ENCODE data around the gene FHL1. TPM values are rescaled to one million over a fixed set of nuclear protein-coding genes. Genes with fewer than 3 reads are reported as not detected.

Gene FHL1
- total RNA-seq, 1 donor from 2014 or later = 55.3 TPM

- Mint-ChIP-seq H3K4me1 (ENCODE audit: unreplicated experiment) (no peaks in the 10 kb centered on the region), H3K4me3 (no peak overlapping the region), H3K9me3 (peaks cover 5% of the 10 kb centered on the region), H3K27ac (no peak overlapping the region), H3K27me3 (no peaks in the 10 kb centered on the region), H3K36me3 (no peaks in the 10 kb centered on the region)
- DNase-seq (ENCODE audit: extremely low spot score, unreplicated experiment) = no peak
- no peak for TF ChIP-seq CTCF (conservative IDR thresholded peaks at IDR 0.05)
Observed at GRCh38 chrX:136122207-136122606, 25.1 kb upstream of the FHL1 start.

GRCh38 chrX:136125106-136125505 is 22.2 kb upstream of the FHL1 start:
- Mint-ChIP-seq H3K4me3 (no peak overlapping the region), H3K36me3 (no peaks in the 10 kb centered on the region), H3K27me3 (no peaks in the 10 kb centered on the region), H3K4me1 (ENCODE audit: unreplicated experiment) (no peaks in the 10 kb centered on the region), H3K9me3 (no peaks in the 10 kb centered on the region), H3K27ac (no peak overlapping the region)
- TF ChIP-seq CTCF (conservative IDR thresholded peaks at IDR 0.05) = no peak
- no peak for DNase-seq (ENCODE audit: extremely low spot score, unreplicated experiment)

DNA sequence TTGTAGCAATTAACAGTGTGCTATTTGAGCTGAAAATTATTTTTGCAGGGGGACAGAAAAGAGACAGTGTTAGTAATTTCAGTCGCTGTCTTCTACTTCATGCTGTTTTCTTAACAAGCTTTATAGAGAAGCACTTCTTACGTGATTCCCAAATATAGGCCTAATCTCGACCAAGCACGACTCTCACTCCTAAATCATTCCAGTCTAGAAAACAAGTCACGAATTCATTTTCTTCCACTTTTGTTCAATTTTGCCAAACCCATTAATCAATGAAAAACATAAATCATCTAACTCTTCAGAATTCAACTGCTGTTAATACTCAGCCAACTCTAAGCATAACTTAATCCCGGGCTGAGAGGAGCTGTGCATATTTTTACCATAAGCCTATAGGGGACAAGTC is 21.0 kb upstream of the FHL1 start:
- no peak for DNase-seq (ENCODE audit: extremely low spot score, unreplicated experiment)
- no peak overlapping the region for H3K4me3 Mint-ChIP-seq
- H3K9me3 Mint-ChIP-seq = no peaks in the 10 kb centered on the region
- H3K27ac Mint-ChIP-seq = no peak overlapping the region
- no peaks in the 10 kb centered on the region for H3K36me3 Mint-ChIP-seq
- TF ChIP-seq CTCF (conservative IDR thresholded peaks at IDR 0.05) = no peak
- H3K4me1 Mint-ChIP-seq (ENCODE audit: unreplicated experiment) = no peaks in the 10 kb centered on the region
- no peaks in the 10 kb centered on the region for H3K27me3 Mint-ChIP-seq

- no peak for DNase-seq (ENCODE audit: extremely low spot score, unreplicated experiment)
- TF ChIP-seq CTCF (conservative IDR thresholded peaks at IDR 0.05) = no peak
- Mint-ChIP-seq H3K36me3 (no peaks in the 10 kb centered on the region), H3K9me3 (no peaks in the 10 kb centered on the region), H3K4me1 (ENCODE audit: unreplicated experiment) (no peaks in the 10 kb centered on the region), H3K27ac (no peak overlapping the region), H3K4me3 (no peak overlapping the region), H3K27me3 (no peaks in the 10 kb centered on the region)
Observed at GRCh38 chrX:136126872-136127406, 20.4 kb upstream of the FHL1 start.

GRCh38 chrX:136128743-136129142 is 18.6 kb upstream of the FHL1 start:
- no peak overlapping the region for H3K4me3 Mint-ChIP-seq
- H3K4me1 Mint-ChIP-seq (ENCODE audit: unreplicated experiment) = no peaks in the 10 kb centered on the region
- H3K9me3 Mint-ChIP-seq = no peaks in the 10 kb centered on the region
- no peak overlapping the region for H3K27ac Mint-ChIP-seq
- no peaks in the 10 kb centered on the region for H3K36me3 Mint-ChIP-seq
- no peak for TF ChIP-seq CTCF (conservative IDR thresholded peaks at IDR 0.05)
- H3K27me3 Mint-ChIP-seq = no peaks in the 10 kb centered on the region
- no peak for DNase-seq (ENCODE audit: extremely low spot score, unreplicated experiment)
